ENCODE data around the gene FAM110D. TPM values are rescaled to one million over a fixed set of nuclear protein-coding genes. Genes with fewer than 3 reads are reported as not detected.

The FAM110D gene
- total and polyA plus RNA-seq, 2 of the 8 experiments (the other 6 are each of a cell fraction or from before 2014, with no cell fraction given) = 0.21 to 0.48 TPM

DNA sequence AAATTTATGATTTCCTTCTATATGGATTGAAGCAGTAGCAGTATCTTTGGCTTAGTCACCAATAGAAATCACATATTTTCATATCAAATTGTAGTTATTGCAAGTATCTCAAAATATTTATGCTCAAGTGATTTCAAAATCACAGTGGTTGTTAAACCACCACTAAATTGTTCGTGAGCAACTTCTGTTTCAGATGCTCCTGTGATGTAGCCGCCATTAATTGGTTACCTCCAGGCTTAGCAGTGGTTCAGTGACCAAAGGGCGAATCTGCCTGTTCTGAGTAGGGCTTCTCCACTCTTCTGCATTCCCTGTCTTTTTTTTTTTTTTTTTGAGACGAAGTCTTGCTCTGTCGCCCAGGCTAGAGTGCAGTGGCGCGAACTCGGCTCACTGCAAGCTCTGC lies 16.5 kb downstream of the FAM110D start (continued):
- TF ChIP-seq, protein P1, sequence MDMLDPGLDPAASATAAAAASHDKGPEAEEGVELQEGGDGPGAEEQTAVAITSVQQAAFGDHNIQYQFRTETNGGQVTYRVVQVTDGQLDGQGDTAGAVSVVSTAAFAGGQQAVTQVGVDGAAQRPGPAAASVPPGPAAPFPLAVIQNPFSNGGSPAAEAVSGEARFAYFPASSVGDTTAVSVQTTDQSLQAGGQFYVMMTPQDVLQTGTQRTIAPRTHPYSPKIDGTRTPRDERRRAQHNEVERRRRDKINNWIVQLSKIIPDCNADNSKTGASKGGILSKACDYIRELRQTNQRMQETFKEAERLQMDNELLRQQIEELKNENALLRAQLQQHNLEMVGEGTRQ (IDR thresholded peaks at IDR 0.05; ENCODE audit: low read length) = no peak
- no peak for TF ChIP-seq GTF2F1 (IDR thresholded peaks at IDR 0.05; ENCODE audit: borderline replicate concordance, low read depth, low read length)
- TF ChIP-seq, protein P2, sequence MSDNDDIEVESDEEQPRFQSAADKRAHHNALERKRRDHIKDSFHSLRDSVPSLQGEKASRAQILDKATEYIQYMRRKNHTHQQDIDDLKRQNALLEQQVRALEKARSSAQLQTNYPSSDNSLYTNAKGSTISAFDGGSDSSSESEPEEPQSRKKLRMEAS (IDR thresholded peaks at IDR 0.05) = no peak
